ENCODE results near the gene CFAP46.

Gene CFAP46

DNA sequence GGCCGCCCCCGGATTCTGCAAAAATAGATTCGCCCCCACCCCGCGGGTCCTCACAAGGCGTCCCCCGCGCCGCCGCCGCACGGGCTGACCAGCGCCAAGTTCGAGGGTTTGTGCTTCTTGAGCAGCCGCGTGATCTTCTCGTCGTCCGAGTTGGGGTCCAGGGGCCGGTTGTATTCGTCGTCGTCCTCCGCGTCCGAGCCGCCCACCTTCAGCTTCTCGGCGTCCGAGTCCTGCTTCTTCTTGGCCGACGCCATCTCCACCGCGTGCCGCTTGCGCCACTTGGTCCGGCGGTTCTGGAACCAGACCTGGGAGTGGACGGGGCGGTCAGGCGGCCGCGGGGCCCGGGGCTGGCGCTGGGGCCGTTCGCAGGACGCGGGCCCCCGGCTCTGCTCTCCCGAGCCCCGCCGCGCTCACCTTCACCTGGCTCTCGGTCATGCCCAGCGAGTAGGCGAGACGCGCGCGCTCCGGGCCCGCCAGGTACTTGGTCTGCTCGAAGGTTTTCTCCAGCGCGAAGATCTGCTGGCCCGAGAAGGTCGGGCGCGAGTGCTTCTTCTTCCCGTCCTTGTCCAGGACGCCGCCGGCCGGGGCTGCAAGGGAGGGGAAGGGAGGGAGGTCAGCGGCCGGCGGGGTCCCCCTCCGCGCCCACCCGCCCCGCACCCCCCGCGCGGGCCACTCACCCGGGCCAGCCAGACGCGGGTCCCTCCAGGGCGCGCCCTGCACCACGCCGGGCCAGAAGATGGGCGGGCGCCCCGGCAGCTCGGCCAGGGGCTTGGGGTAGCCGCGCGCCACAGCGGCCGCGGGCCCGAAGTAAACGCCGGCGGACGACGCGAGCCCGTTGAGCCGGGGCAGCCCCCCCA is 157.3 kb downstream of the CFAP46 start:
- TF ChIP-seq GLIS3 (CRISPR knock-in tag; IDR thresholded peaks at IDR 0.05): no peak
- TF ChIP-seq, protein P1, sequence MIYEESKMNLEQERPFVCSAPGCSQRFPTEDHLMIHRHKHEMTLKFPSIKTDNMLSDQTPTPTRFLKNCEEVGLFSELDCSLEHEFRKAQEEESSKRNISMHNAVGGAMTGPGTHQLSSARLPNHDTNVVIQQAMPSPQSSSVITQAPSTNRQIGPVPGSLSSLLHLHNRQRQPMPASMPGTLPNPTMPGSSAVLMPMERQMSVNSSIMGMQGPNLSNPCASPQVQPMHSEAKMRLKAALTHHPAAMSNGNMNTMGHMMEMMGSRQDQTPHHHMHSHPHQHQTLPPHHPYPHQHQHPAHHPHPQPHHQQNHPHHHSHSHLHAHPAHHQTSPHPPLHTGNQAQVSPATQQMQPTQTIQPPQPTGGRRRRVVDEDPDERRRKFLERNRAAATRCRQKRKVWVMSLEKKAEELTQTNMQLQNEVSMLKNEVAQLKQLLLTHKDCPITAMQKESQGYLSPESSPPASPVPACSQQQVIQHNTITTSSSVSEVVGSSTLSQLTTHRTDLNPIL (CRISPR knock-in tag; IDR thresholded peaks at IDR 0.05; ENCODE audit: low read depth): no peak
- TF ChIP-seq SNAI2 (CRISPR knock-in tag; IDR thresholded peaks at IDR 0.05): no peak
- TF ChIP-seq, protein P2, sequence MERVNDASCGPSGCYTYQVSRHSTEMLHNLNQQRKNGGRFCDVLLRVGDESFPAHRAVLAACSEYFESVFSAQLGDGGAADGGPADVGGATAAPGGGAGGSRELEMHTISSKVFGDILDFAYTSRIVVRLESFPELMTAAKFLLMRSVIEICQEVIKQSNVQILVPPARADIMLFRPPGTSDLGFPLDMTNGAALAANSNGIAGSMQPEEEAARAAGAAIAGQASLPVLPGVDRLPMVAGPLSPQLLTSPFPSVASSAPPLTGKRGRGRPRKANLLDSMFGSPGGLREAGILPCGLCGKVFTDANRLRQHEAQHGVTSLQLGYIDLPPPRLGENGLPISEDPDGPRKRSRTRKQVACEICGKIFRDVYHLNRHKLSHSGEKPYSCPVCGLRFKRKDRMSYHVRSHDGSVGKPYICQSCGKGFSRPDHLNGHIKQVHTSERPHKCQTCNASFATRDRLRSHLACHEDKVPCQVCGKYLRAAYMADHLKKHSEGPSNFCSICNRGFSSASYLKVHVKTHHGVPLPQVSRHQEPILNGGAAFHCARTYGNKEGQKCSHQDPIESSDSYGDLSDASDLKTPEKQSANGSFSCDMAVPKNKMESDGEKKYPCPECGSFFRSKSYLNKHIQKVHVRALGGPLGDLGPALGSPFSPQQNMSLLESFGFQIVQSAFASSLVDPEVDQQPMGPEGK (CRISPR knock-in tag; IDR thresholded peaks at IDR 0.05; ENCODE audit: borderline replicate concordance): no peak
- no peak for TF ChIP-seq ISL1 (CRISPR knock-in tag; IDR thresholded peaks at IDR 0.05)
- no peak for TF ChIP-seq TCF4 (CRISPR knock-in tag; IDR thresholded peaks at IDR 0.05; ENCODE audit: borderline replicate concordance)
- no peak for TF ChIP-seq OSR1 (CRISPR knock-in tag; IDR thresholded peaks at IDR 0.05)
- no peak for TF ChIP-seq ZNF565 (CRISPR knock-in tag; conservative IDR thresholded peaks at IDR 0.05; ENCODE audit: low read depth)
- no peak for TF ChIP-seq ZNF70 (CRISPR knock-in tag; IDR thresholded peaks at IDR 0.05)
- TF ChIP-seq ZFP30 (CRISPR knock-in tag; IDR thresholded peaks at IDR 0.05): no peak
- TF ChIP-seq, protein P3, sequence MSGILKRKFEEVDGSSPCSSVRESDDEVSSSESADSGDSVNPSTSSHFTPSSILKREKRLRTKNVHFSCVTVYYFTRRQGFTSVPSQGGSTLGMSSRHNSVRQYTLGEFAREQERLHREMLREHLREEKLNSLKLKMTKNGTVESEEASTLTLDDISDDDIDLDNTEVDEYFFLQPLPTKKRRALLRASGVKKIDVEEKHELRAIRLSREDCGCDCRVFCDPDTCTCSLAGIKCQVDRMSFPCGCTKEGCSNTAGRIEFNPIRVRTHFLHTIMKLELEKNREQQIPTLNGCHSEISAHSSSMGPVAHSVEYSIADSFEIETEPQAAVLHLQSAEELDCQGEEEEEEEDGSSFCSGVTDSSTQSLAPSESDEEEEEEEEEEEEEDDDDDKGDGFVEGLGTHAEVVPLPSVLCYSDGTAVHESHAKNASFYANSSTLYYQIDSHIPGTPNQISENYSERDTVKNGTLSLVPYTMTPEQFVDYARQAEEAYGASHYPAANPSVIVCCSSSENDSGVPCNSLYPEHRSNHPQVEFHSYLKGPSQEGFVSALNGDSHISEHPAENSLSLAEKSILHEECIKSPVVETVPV (CRISPR knock-in tag; IDR thresholded peaks at IDR 0.05): no peak
- no peak for TF ChIP-seq ESRRG (CRISPR knock-in tag; IDR thresholded peaks at IDR 0.05)
- no peak for TF ChIP-seq PPARA (CRISPR knock-in tag; IDR thresholded peaks at IDR 0.05; ENCODE audit: borderline replicate concordance)
- TF ChIP-seq TSHZ2 (CRISPR knock-in tag; IDR thresholded peaks at IDR 0.05): no peak
- TF ChIP-seq BACH2 (CRISPR knock-in tag; IDR thresholded peaks at IDR 0.05; ENCODE audit: borderline replicate concordance): no peak
- no peak for TF ChIP-seq RARB (CRISPR knock-in tag; IDR thresholded peaks at IDR 0.05)
- no peak for TF ChIP-seq ARNTL (CRISPR knock-in tag; IDR thresholded peaks at IDR 0.05; ENCODE audit: borderline replicate concordance, low read depth)
- no peak for TF ChIP-seq ZNF8 (CRISPR knock-in tag; IDR thresholded peaks at IDR 0.05)
- no peak for ATAC-seq

DNA sequence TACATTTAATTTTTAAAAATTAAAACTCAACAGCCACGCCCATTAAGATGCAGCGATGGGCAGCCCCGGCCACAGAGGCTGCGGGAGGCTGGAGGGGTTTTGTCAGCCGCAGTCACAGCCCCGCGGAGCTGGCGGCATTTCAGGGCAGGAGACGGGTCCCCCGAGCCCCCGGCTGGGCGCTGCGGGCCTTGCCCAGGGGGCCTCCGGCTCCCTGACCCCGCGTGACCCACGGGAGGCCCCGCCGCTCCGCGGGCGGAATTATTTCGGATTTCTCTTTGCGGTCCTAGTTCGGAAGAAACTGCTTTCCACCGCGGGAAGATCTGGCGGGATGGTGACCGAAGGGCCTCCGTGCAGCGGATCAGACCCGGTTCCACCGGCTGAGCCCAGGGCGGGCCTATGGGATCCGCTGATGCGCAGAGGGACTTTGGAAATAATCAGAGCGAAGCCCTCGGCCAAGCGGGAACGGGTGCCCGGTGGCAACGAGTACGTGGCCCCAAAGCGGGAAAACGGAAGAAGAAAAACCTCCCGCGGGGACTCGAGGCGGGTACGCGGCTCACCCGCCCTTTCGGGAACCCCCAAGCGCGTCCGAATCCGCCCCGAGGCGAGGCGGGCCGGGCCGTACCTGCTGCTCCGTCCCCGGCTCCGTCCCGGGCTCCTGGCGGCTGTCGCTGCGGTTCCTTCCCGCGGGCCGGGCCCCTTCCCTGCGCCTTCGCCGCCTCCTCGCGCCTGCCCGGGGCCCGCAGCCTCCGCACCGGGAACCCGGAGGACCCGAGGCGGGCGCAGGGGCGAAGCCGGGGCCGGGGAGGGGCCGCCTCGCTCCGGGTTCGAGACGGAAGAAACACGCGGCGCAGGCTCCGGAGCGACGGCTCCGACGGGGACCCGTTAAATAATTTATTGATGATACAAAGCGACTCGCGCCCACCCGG is 158.2 kb downstream of the CFAP46 start:
- no peak for ATAC-seq
- no peak for TF ChIP-seq TOX (CRISPR knock-in tag; IDR thresholded peaks at IDR 0.05; ENCODE audit: borderline replicate concordance)
- no peak for TF ChIP-seq ZNF70 (CRISPR knock-in tag; IDR thresholded peaks at IDR 0.05)
- no peak for TF ChIP-seq TCF4 (CRISPR knock-in tag; IDR thresholded peaks at IDR 0.05; ENCODE audit: borderline replicate concordance)
- TF ChIP-seq ARNTL (CRISPR knock-in tag; IDR thresholded peaks at IDR 0.05; ENCODE audit: borderline replicate concordance, low read depth): no peak
- TF ChIP-seq ZC3H10 (CRISPR knock-in tag; IDR thresholded peaks at IDR 0.05): no peak
- TF ChIP-seq ISL1 (CRISPR knock-in tag; IDR thresholded peaks at IDR 0.05): no peak
- no peak for TF ChIP-seq ZFP30 (CRISPR knock-in tag; IDR thresholded peaks at IDR 0.05)
- no peak for TF ChIP-seq BACH2 (CRISPR knock-in tag; IDR thresholded peaks at IDR 0.05; ENCODE audit: borderline replicate concordance)
- TF ChIP-seq, protein P3 (CRISPR knock-in tag; IDR thresholded peaks at IDR 0.05): no peak
- TF ChIP-seq, protein P1 (CRISPR knock-in tag; IDR thresholded peaks at IDR 0.05; ENCODE audit: low read depth): no peak
- TF ChIP-seq POU6F1 (CRISPR knock-in tag; IDR thresholded peaks at IDR 0.05; ENCODE audit: borderline replicate concordance, low read depth): no peak
- TF ChIP-seq ZFP3 (CRISPR knock-in tag; IDR thresholded peaks at IDR 0.05): no peak
- no peak for TF ChIP-seq PPARA (CRISPR knock-in tag; IDR thresholded peaks at IDR 0.05; ENCODE audit: borderline replicate concordance)
- TF ChIP-seq ZNF8 (CRISPR knock-in tag; IDR thresholded peaks at IDR 0.05): no peak
- TF ChIP-seq ZNF565 (CRISPR knock-in tag; conservative IDR thresholded peaks at IDR 0.05; ENCODE audit: low read depth): no peak

Data from SK-N-SH treated with all-trans-retinoic acid at 6 μM for 48 hours (cell line).